Kidney epithelial cell (primary cell): ENCODE measurements around the gene SYMPK. TPM values are rescaled to one million over a fixed set of nuclear protein-coding genes. Genes with fewer than 3 reads are reported as not detected.

Experiments
- DNase-seq: peaks from one replicate; pipeline ENCODE4 v3.0.0-alpha.2; 2010; ENCODE audit warnings: low read depth
- H3K27me3 ChIP-seq: 2 replicates; pipeline ENCODE4 v1.6.0; 2011; ENCODE audit warnings: low read length; ENCODE audit not compliant: control insufficient read depth, insufficient read depth
- H3K36me3 ChIP-seq: 2 replicates; pipeline ENCODE4 v1.5.1; 2011; ENCODE audit warnings: low read length; ENCODE audit not compliant: control insufficient read depth, insufficient read depth
- H3K4me3 ChIP-seq: 2 replicates; pipeline ENCODE4 v1.5.1; 2011; ENCODE audit warnings: low read depth, mild to moderate bottlenecking, control low read depth, low read length
- CTCF ChIP-seq: IDR thresholded peaks from 2 replicates; pipeline ENCODE4 v1.5.1; 2011; ENCODE audit warnings: mild to moderate bottlenecking, moderate library complexity, low read length, control low read depth, inconsistent platforms; ENCODE audit not compliant: insufficient read depth, poor library complexity, severe bottlenecking
- total RNA-seq: library from RNA; depleted of rRNA; stranded (reverse); fragments of >200 nt; gene quantifications from 2 replicates; pipeline ENCODE4 v1.2.3, GENCODE V29; 2015

SYMPK gene
- total RNA-seq, 1 donor from 2014 or later = 32.2 TPM

GRCh38 chr19:45789035-45789786 is 73.7 kb downstream of the SYMPK start:
- Histone ChIP-seq H3K27me3 (no peaks in the 10 kb centered on the region), H3K36me3 (peaks cover 2% of the 10 kb centered on the region), H3K4me3 (no peak overlapping the region)
- no peak for TF ChIP-seq CTCF
- DNase-seq = no peak

DNA sequence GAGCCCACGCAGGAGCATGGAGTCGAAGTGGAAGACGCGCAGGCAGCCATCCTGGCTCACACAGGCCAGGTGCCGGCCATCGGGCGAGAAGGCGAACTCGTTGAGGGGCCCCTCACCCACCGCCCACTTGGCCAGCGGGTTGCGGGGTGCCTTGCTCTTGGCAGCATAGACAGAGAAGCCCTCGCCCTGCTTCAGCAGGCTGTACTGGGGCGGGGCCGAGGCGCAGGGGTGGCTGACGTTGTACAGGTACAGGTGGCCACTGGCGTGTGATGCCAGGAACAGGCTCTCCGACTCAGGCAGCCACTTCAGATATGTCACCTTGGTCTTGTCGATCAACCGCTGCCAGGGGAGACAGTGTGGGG is 76.4 kb downstream of the SYMPK start:
- no peaks in the 10 kb centered on the region for H3K27me3 ChIP-seq
- no peak for TF ChIP-seq CTCF
- no peak for DNase-seq
- H3K36me3 ChIP-seq = peaks cover 2% of the 10 kb centered on the region
- H3K4me3 ChIP-seq = no peak overlapping the region

DNA sequence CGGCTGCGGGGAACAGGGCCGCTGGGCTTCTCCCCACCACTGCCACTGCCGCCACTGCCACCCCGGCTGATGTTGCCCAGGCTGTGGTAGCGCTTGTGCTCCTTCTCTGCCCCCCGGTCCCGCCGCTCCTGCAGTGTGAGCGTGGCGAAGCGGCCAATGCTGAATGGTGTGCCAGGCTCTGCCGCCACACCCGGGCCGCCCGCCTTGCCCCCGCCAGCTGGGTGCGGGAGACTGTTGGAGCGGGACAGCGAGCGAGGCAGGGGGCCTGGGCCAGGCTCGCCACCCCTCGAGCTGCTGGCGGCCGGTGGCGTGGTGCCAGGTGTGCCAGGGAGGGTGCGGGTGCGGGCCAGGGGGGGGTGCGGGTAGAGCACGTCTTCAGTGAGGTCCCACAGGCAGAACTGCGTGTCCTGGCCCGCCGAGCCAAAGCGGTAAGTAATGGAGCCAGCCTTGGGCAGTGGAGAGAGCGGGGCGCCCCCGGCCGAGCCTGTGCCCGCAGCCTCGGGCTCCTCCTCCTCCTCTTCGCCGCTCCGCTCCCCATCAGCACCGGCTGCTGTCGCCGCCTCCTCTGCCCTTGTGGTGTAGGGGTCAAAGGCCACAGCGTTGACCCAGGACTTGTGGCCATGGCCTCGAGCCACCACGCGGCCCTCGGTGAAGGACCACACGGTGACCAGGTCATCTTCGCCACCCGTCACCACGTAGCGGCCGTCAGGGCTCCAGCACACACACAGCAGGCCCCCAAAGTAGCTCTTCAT is 77.0 kb downstream of the SYMPK start:
- no peak for TF ChIP-seq CTCF
- DNase-seq = no peak
- no peaks in the 10 kb centered on the region for H3K27me3 ChIP-seq
- peaks cover 2% of the 10 kb centered on the region for H3K36me3 ChIP-seq
- no peak overlapping the region for H3K4me3 ChIP-seq

DNA sequence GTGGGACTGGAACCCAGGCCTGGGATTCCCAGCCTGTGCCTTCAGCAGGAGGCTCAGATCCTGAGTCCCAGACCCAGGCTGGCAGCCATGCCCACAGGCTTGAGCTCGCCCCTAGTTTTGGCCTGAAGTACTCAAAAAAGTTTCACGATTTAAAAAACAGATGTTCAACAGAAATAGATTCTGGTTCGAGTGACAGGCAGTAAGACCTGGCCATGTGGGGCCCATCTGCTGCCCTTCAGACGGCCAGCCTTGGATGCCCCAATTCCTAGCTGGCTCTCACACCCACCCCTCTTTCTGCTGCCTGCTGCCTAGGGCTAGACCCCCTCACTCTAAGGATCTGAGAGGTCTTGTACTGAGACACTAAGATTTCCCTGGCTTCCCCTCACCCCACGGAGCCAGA is 77.8 kb downstream of the SYMPK start:
- peaks cover 2% of the 10 kb centered on the region for H3K36me3 ChIP-seq

GRCh38 chr19:45784096-45784495 is 78.9 kb downstream of the SYMPK start:
- Histone ChIP-seq H3K4me3 (no peak overlapping the region), H3K27me3 (no peaks in the 10 kb centered on the region), H3K36me3 (no peaks in the 10 kb centered on the region)
- no peak for DNase-seq
- no peak for TF ChIP-seq CTCF

More for the DNA sequence above, 77.8 kb downstream of the SYMPK start:
- H3K27me3 ChIP-seq = no peaks in the 10 kb centered on the region
- no peak for DNase-seq
- TF ChIP-seq CTCF = no peak
- no peak overlapping the region for H3K4me3 ChIP-seq
